HL-60 (cell line): Measurements from ENCODE around the gene ATP1A3.
A peak's percentile ranks its signal among the peaks of the same experiment; 100 is the strongest.

ENCODE experiments used
- DNase-seq, 2 experiments: peaks; one replicate each; pipeline ENCODE4 v3.0.0-alpha.2; 2010 to 2020; ENCODE audit warnings: low read depth in 1 of 2, low spot score in 1 of 2
- H3K27ac ChIP-seq: fragments of 250-450 bp; sonication (Bioruptor Pico); replicated peaks from 2 replicates; pipeline ENCODE4 v1.5.1; 2020; ENCODE audit warnings: mild to moderate bottlenecking, moderate library complexity
- H3K27me3 ChIP-seq: fragments of 250-450 bp; sonication (Bioruptor Pico); 2 replicates; pipeline ENCODE4 v1.5.1; 2021; ENCODE audit warnings: mild to moderate bottlenecking, moderate library complexity; ENCODE audit not compliant: insufficient read depth, poor library complexity, severe bottlenecking
- H3K4me3 ChIP-seq: replicated peaks from 2 replicates; pipeline ENCODE4 v1.5.1; 2011; ENCODE audit warnings: mild to moderate bottlenecking, control low read depth, low read length; ENCODE audit not compliant: insufficient read depth
- CTCF ChIP-seq: IDR thresholded peaks from one replicate; pipeline ENCODE4 v1.5.1; 2011; ENCODE audit warnings: low read length, control low read depth, inconsistent platforms; ENCODE audit not compliant: insufficient read depth
- GABPA ChIP-seq: IDR thresholded peaks from 2 replicates; pipeline ENCODE4 v1.6.1; 2012; ENCODE audit warnings: low read depth
- POLR2AphosphoS5 ChIP-seq: IDR thresholded peaks from 2 replicates; pipeline ENCODE4 v1.6.1; 2012; ENCODE audit warnings: low read depth
- REST ChIP-seq: IDR thresholded peaks from 2 replicates; pipeline ENCODE4 v1.6.1; 2012; ENCODE audit warnings: low read depth; ENCODE audit not compliant: insufficient replicate concordance
- SPI1 ChIP-seq: IDR thresholded peaks from 2 replicates; pipeline ENCODE4 v1.6.1; 2012; ENCODE audit warnings: low read depth, mild to moderate bottlenecking, borderline replicate concordance

Gene ATP1A3

GRCh38 chr19:41936416-41936850 lies 57.6 kb downstream of the ATP1A3 start:
- peaks cover 14% of the 10 kb centered on the region for H3K27me3 ChIP-seq
- no peak overlapping the region for H3K27ac ChIP-seq
- H3K4me3 ChIP-seq, result no peak overlapping the region
- no peak for TF ChIP-seq GABPA
- TF ChIP-seq POLR2AphosphoS5, result no peak
- no peak for TF ChIP-seq SPI1
- no peak for TF ChIP-seq CTCF
- TF ChIP-seq REST, result no peak
- no peak for DNase-seq

- TF ChIP-seq CTCF (no peak), REST (no peak), SPI1 (no peak), POLR2AphosphoS5 (no peak), GABPA (no peak)
- no peak for DNase-seq
- Histone ChIP-seq H3K27ac (no peak overlapping the region), H3K4me3 (no peak overlapping the region), H3K27me3 (peaks cover 14% of the 10 kb centered on the region)
Measured at GRCh38 chr19:41935760-41936415, 58.1 kb downstream of the ATP1A3 start.

- TF ChIP-seq CTCF (peak; percentile 71), REST (no peak)
- no peak overlapping the region for H3K4me3 ChIP-seq
- peak in 1 of 2 experiments; percentile 61 for DNase-seq
- no peak overlapping the region for H3K27ac ChIP-seq
- peaks cover 11% of the 10 kb centered on the region for H3K27me3 ChIP-seq
Measured at GRCh38 chr19:41934849-41935374, 59.1 kb downstream of the ATP1A3 start.
